Measurements from ENCODE around the gene NPY. TPM values are rescaled to one million over a fixed set of nuclear protein-coding genes. Genes with fewer than 3 reads are reported as not detected.
"Not testable (repeated sequence)": the region's sequence is repeated elsewhere in the genome, so short reads cannot be mapped to it uniquely, and the experiment has no call there.

Gene NPY
- polyA plus RNA-seq (ENCODE audit: insufficient read length): 19.9 TPM

- DNase-seq (ENCODE audit: low read depth): no peak
Observed at GRCh38 chr7:24283897-24284698, at the start of gene NPY. Gene NPY, plus strand, starts transcription at chr7:24284190. Its CDS starts 1,051 bp downstream, at chr7:24285241.

- DNase-seq (ENCODE audit: low read depth): no peak
Observed at GRCh38 chr7:24239260-24239659, 44.7 kb upstream of the NPY start.

- DNase-seq (ENCODE audit: low read depth): no peak
Observed at GRCh38 chr7:24241206-24241605, 42.8 kb upstream of the NPY start.

GRCh38 chr7:24244554-24244953, 39.4 kb upstream of the NPY start:
- no peak for DNase-seq (ENCODE audit: low read depth)

- no peak for DNase-seq (ENCODE audit: low read depth)
Observed at GRCh38 chr7:24245362-24245761, 38.6 kb upstream of the NPY start.

- no peak for DNase-seq (ENCODE audit: low read depth)
Observed at GRCh38 chr7:24249266-24249665, 34.7 kb upstream of the NPY start.

- DNase-seq (ENCODE audit: low read depth): no peak
Observed at GRCh38 chr7:24251568-24251967, 32.4 kb upstream of the NPY start.

GRCh38 chr7:24255139-24255538, 28.9 kb upstream of the NPY start:
- DNase-seq (ENCODE audit: low read depth): no peak

- not testable (repeated sequence) for DNase-seq (ENCODE audit: low read depth)
Observed at GRCh38 chr7:24258324-24258723, 25.7 kb upstream of the NPY start.

GRCh38 chr7:24271938-24272337, 12.1 kb upstream of the NPY start:
- no peak for DNase-seq (ENCODE audit: low read depth)

- no peak for DNase-seq (ENCODE audit: low read depth)
Observed at GRCh38 chr7:24279512-24279911, 4.5 kb upstream of the NPY start.

- DNase-seq (ENCODE audit: low read depth): no peak
Observed at GRCh38 chr7:24283554-24283896, 465 bp upstream of the NPY start.

GRCh38 chr7:24284699-24285506, 913 bp downstream of the NPY start:
- DNase-seq (ENCODE audit: low read depth): no peak

- DNase-seq (ENCODE audit: low read depth): no peak
Observed at GRCh38 chr7:24290004-24290641, 6.1 kb downstream of the NPY start.

GRCh38 chr7:24291271-24291670, 7.3 kb downstream of the NPY start:
- no peak for DNase-seq (ENCODE audit: low read depth)

- DNase-seq (ENCODE audit: low read depth): no peak
Observed at GRCh38 chr7:24297362-24297761, 13.4 kb downstream of the NPY start.

- DNase-seq (ENCODE audit: low read depth): no peak
Observed at GRCh38 chr7:24298696-24299095, 14.7 kb downstream of the NPY start.

- no peak for DNase-seq (ENCODE audit: low read depth)
Observed at GRCh38 chr7:24299192-24299591, 15.2 kb downstream of the NPY start.

GRCh38 chr7:24301703-24302102, 17.7 kb downstream of the NPY start:
- no peak for DNase-seq (ENCODE audit: low read depth)

GRCh38 chr7:24304494-24305095, 20.6 kb downstream of the NPY start:
- DNase-seq (ENCODE audit: low read depth): no peak

- no peak for DNase-seq (ENCODE audit: low read depth)
Observed at GRCh38 chr7:24307326-24307725, 23.3 kb downstream of the NPY start.

GRCh38 chr7:24312588-24312987, 28.6 kb downstream of the NPY start:
- DNase-seq (ENCODE audit: low read depth): no peak

Measured in forelimb muscle (tissue), 1 donor.